ENCODE data around the gene TPCN2.

Gene TPCN2

GRCh38 chr11:69065147-69065710, 16.5 kb downstream of the TPCN2 start:
- no peak for FAIRE-seq
- DNase-seq (ENCODE audit: insufficient read length, low spot score) = no peak
- TF ChIP-seq CTCF (IDR thresholded peaks at IDR 0.05; ENCODE audit: insufficient read depth, missing control alignments) = no peak

- DNase-seq (ENCODE audit: insufficient read length, low spot score) = no peak
- no peak for FAIRE-seq
- no peak for TF ChIP-seq CTCF (IDR thresholded peaks at IDR 0.05; ENCODE audit: insufficient read depth, missing control alignments)
Observed at GRCh38 chr11:69066122-69067112, 17.7 kb downstream of the TPCN2 start.

- DNase-seq (ENCODE audit: insufficient read length, low spot score) = no peak
- TF ChIP-seq CTCF (IDR thresholded peaks at IDR 0.05; ENCODE audit: insufficient read depth, missing control alignments) = no peak
- FAIRE-seq = no peak
Observed at GRCh38 chr11:69067200-69067599, 18.5 kb downstream of the TPCN2 start.

DNA sequence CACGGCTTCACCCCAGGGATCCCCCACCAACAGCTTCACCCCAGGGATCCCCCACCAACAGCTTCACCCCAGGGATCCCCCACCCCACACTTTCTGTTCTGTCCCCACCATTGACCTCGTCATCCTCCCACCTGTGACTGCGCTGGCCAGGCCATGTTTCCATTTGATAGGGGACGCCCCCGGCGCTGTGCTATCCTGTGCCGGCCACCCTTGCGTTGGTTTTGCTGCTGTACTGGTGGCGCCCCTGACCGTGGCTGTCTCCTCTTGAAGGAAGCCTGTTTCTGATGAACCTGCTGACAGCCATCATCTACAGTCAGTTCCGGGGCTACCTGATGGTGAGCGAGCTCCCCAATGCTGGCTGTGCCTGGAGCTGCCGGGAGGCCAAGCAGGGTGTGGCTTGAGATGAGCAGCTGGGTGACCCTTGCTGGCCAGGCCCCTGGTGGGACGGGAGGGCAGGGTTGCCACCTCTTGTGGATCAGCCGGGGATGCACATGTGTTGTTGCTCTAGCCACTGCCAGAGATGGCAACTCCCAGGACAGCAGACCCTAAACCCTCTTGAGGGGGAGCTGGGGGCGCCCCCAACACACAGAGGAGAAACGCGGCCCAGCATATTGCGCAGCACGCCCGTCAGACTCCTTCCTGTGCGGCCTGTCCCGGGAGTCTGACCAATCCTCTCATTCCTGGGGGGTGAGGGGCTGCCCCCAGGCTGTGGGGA, 22.5 kb downstream of the TPCN2 start:
- no peak for TF ChIP-seq CTCF (IDR thresholded peaks at IDR 0.05; ENCODE audit: insufficient read depth, missing control alignments)
- no peak for DNase-seq (ENCODE audit: insufficient read length, low spot score)
- no peak for FAIRE-seq

DNA sequence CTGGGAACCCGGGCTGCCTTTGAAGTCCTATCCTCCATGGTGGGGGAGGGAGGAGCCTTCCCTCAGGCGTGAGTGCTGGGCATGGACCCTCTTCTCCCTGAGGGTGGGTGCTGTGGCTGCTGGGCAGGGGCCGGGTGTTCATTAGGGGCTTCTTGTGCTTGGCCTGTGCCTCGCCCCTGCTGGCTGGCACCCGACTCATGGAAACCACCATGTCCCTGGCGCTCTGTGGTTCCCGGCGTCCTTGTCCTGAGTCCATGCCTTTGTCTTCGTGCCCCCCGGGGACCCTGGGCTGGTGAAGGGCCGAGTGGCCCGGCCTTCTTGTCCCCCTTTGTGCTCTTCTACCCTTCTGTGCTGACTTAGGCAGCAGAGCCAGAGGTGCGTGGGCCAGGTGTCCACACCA, 23.2 kb downstream of the TPCN2 start:
- no peak for TF ChIP-seq CTCF (IDR thresholded peaks at IDR 0.05; ENCODE audit: insufficient read depth, missing control alignments)
- DNase-seq (ENCODE audit: insufficient read length, low spot score) (no peak), FAIRE-seq (no peak)

- FAIRE-seq (no peak), DNase-seq (ENCODE audit: insufficient read length, low spot score) (no peak)
- TF ChIP-seq CTCF (IDR thresholded peaks at IDR 0.05; ENCODE audit: insufficient read depth, missing control alignments) = no peak
Observed at GRCh38 chr11:69073469-69073868, 24.7 kb downstream of the TPCN2 start.
